Measurements from ENCODE around the gene COL1A1.

DNA sequence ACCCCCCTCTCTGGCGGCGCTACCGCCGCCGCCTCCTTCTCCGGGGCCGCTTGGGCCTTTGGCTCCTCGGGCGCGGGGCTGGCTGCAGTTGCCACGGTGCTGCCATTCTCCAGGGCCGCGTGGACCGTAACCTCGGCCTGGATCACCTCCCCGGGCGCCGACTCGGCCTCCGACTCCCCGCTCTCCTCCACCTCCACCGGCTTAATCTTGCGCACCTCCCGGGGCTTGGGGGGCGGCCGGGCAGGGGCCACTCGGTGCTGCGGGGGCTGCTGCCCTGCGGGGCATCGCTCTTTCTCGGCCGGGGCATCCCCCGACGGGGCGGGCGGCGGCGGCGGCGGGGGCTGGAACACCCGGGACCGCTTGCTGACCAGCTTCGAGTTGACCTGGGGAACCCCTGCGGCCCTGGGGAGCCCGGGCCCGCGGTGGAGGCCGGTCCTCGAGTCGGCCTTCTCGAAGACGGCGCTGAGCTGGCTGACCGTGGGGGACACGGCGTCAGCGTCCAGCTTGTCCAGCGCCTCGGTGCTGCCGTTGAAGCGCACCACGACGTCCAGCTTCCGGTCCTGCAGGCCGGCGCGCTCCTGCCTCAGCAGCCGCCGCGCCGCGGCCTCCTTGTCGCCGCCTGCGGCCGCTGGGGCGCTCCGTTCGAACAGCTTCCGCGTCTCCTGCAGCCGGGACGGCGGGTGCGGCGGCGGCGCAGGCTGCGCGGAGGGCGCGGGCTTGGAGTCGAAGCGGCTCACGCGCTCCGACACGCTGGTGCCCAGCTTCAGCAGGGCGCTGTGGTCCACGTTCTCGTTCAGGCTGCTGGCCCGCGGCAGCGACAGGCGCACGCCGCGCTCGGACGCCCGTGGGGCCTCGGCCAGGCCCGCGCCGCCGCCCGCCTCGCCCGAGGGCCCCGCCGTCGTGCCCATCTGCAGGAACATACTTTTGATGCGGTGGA is 51.7 kb downstream of the COL1A1 start:
- TF ChIP-seq POLR2AphosphoS5 (IDR thresholded peaks at IDR 0.05; ENCODE audit: borderline replicate concordance, low read depth, low read length) (no peak; the same call in 1 of the 2 replicates), EZH2 (IDR thresholded peaks at IDR 0.05) (no peak)
